Forelimb muscle (tissue), 1 donor: Measurements from ENCODE around the gene ZNF230. TPM values are rescaled to one million over a fixed set of nuclear protein-coding genes. Genes with fewer than 3 reads are reported as not detected.

Experiments used
- DNase-seq: peaks from one replicate; pipeline ENCODE4 v3.0.0-alpha.2; 2013; ENCODE audit warnings: low read depth
- polyA plus RNA-seq: library from polyadenylated mRNA; unstranded; fragments of 120-200 nt; gene quantifications from one replicate; pipeline ENCODE4 v1.2.1, GENCODE V29; 2013; ENCODE audit not compliant: insufficient read length

ZNF230 gene
- polyA plus RNA-seq, 1 donor, result 2.9 TPM

GRCh38 chr19:44042147-44042546 is 39.4 kb downstream of the ZNF230 start:
- no peak for DNase-seq

DNA sequence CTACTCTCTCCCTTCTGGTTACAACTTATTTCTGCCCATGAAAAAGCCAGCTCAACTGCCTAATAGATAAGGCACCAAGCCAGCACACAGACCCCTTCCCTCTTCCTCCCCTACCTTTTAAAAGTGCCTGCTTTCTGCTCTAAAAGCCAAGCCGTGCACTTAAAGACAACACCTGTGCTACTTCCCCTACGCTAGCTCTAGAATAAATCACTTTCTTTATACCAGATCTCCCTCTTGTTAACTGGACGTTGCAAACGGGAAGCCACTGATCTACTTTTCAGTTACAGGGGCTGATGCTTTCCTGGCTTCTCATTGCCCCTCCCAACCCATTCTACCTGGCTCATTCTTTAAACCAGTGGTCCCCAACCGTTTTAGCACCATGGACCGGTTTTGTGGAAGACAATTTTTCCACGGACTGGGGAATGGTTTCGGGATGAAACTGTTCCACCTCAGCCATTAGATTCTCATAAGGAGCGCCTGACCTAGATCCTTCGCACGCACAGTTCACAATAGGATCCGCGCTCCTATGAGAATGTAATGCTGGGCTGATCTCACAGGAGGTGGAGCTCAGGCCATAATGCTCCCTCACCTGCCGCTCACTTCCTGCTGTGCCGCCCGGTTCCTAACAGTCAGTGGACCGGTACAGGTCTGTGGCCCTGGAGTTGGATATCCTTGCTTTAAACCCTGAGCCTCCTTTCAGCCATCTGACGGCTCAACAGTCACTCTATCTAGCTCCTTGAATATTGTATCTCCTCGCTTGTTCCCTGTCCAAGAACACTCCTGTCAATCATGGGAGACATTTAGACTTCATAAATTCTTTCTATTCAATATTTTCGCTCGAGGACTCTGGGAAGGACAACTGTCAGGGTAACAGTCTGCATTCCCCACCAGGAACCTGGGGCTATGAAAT is 48.2 kb downstream of the ZNF230 start:
- DNase-seq, result no peak

- DNase-seq, result peak; percentile 93
Observed at GRCh38 chr19:44051650-44052402, 49.1 kb downstream of the ZNF230 start, which contains the start of gene ZNF223. Gene ZNF223 (plus strand): TSS chr19:44052036. CDS start chr19:44055177, 3,141 bp downstream.

- DNase-seq, result no peak
Observed at GRCh38 chr19:44055870-44056269, 53.1 kb downstream of the ZNF230 start.

DNA sequence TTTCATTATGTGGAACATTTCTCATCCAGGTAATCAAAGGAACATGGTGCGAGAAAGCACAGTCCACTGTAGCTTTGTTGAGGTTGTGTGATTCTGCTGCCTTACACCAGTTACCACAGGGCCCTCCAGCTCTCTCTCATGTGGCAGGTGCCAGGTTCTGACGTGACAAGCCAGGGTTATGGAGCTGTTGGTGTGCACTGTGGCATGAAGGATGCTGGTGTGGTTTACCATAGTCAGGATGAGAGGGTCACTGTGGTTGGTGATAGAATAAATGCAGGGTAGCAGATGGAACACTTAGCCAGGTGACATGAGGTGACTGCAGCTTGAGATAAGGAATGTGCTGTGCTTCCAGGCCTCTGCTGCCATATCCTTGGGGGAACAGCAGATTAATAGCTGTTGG is 56.5 kb downstream of the ZNF230 start:
- DNase-seq, result no peak

DNA sequence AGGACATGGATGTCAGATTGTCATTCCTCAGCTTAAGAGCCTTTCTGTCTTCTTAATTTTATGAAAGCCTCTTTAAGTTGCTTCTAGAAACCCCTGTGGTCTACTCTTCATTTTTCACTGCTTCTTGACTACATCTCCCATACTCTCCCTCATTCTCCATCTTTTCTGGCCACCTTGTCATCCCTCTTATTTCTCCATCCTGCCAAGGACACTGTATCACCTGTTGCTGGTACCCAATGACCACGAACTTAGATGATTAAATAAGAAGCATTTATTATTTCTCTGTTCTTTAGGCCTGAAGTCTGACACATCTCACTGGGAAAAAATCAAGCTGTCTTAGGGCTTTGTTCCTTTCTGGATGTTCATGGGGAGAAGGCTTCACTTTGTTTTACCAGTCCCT is 58.3 kb downstream of the ZNF230 start:
- DNase-seq, result no peak

Other genes with a start within 250 kb of the ZNF230 start
- gene SMG9, start 248.0 kb upstream of the ZNF230 start, polyA plus RNA-seq, result 34.3 TPM
- 0.51 TPM for gene KCNN4, start 222.0 kb upstream of the ZNF230 start, polyA plus RNA-seq
- 0.34 TPM for gene LYPD5, start 200.5 kb upstream of the ZNF230 start, polyA plus RNA-seq
- gene ZNF283, start 175.6 kb upstream of the ZNF230 start, polyA plus RNA-seq, result 9.7 TPM
- gene ZNF404, start 119.0 kb upstream of the ZNF230 start, polyA plus RNA-seq, result 8.8 TPM
- 12.5 TPM for gene ZNF45, start 67.7 kb upstream of the ZNF230 start, polyA plus RNA-seq
- 2.4 TPM for gene ZNF221, start 51.7 kb upstream of the ZNF230 start, polyA plus RNA-seq
- gene ZNF155, start 18.8 kb upstream of the ZNF230 start, polyA plus RNA-seq, result 7.0 TPM
- 4.7 TPM for gene ZNF222, start 22.4 kb downstream of the ZNF230 start, polyA plus RNA-seq
- gene ZNF223, start 49.1 kb downstream of the ZNF230 start, polyA plus RNA-seq, result 4.7 TPM
- 2.6 TPM for gene ZNF284, start 69.2 kb downstream of the ZNF230 start, polyA plus RNA-seq
- 16.8 TPM for gene ZNF224, start 91.4 kb downstream of the ZNF230 start, polyA plus RNA-seq
- gene ZNF225, start 110.4 kb downstream of the ZNF230 start, polyA plus RNA-seq, result 4.0 TPM
- 9.4 TPM for gene ZNF234, start 138.6 kb downstream of the ZNF230 start, polyA plus RNA-seq
- gene ZNF226, start 162.1 kb downstream of the ZNF230 start, polyA plus RNA-seq, result 12.4 TPM
- 12.9 TPM for gene ZNF227, start 209.6 kb downstream of the ZNF230 start, polyA plus RNA-seq